HL-60 (cell line): Measurements from ENCODE around the gene CORO1C.

Experiments
- DNase-seq, 2 experiments: peaks; one replicate each; pipeline ENCODE4 v3.0.0-alpha.2; 2010 to 2020; ENCODE audit warnings: low read depth in 1 of 2, low spot score in 1 of 2
- H3K27ac ChIP-seq: fragments of 250-450 bp; sonication (Bioruptor Pico); replicated peaks from 2 replicates; pipeline ENCODE4 v1.5.1; 2020; ENCODE audit warnings: mild to moderate bottlenecking, moderate library complexity
- H3K27me3 ChIP-seq: fragments of 250-450 bp; sonication (Bioruptor Pico); 2 replicates; pipeline ENCODE4 v1.5.1; 2021; ENCODE audit warnings: mild to moderate bottlenecking, moderate library complexity; ENCODE audit not compliant: insufficient read depth, poor library complexity, severe bottlenecking
- H3K4me3 ChIP-seq: replicated peaks from 2 replicates; pipeline ENCODE4 v1.5.1; 2011; ENCODE audit warnings: mild to moderate bottlenecking, control low read depth, low read length; ENCODE audit not compliant: insufficient read depth
- CTCF ChIP-seq: IDR thresholded peaks from one replicate; pipeline ENCODE4 v1.5.1; 2011; ENCODE audit warnings: low read length, control low read depth, inconsistent platforms; ENCODE audit not compliant: insufficient read depth
- GABPA ChIP-seq: IDR thresholded peaks from 2 replicates; pipeline ENCODE4 v1.6.1; 2012; ENCODE audit warnings: low read depth
- POLR2AphosphoS5 ChIP-seq: IDR thresholded peaks from 2 replicates; pipeline ENCODE4 v1.6.1; 2012; ENCODE audit warnings: low read depth
- REST ChIP-seq: IDR thresholded peaks from 2 replicates; pipeline ENCODE4 v1.6.1; 2012; ENCODE audit warnings: low read depth; ENCODE audit not compliant: insufficient replicate concordance
- SPI1 ChIP-seq: IDR thresholded peaks from 2 replicates; pipeline ENCODE4 v1.6.1; 2012; ENCODE audit warnings: low read depth, mild to moderate bottlenecking, borderline replicate concordance

Gene CORO1C

GRCh38 chr12:108667349-108667748 is 64.0 kb downstream of the CORO1C start:
- TF ChIP-seq GABPA (no peak), CTCF (no peak), REST (no peak), POLR2AphosphoS5 (no peak), SPI1 (peak; percentile 73; the same call in 1 of the 2 replicates)
- peak in 1 of 2 experiments; percentile 21 for DNase-seq
- Histone ChIP-seq H3K4me3 (no peak overlapping the region), H3K27me3 (no peaks in the 10 kb centered on the region), H3K27ac (peak overlapping the region; percentile 45)

- DNase-seq: no peak
- Histone ChIP-seq H3K27ac (no peak overlapping the region), H3K27me3 (no peaks in the 10 kb centered on the region), H3K4me3 (no peak overlapping the region)
- no peak for TF ChIP-seq CTCF
- no peak for TF ChIP-seq REST
- no peak for TF ChIP-seq POLR2AphosphoS5
- TF ChIP-seq SPI1: no peak
- no peak for TF ChIP-seq GABPA
These were observed 64.9 kb downstream of the CORO1C start for GRCh38 chr12:108666401-108666881.

- no peak for DNase-seq
- TF ChIP-seq POLR2AphosphoS5 (no peak), CTCF (no peak), SPI1 (no peak), REST (no peak), GABPA (no peak)
- Histone ChIP-seq H3K27ac (peak overlapping the region; percentile 46), H3K27me3 (no peaks in the 10 kb centered on the region), H3K4me3 (no peak overlapping the region)
These were observed 65.6 kb downstream of the CORO1C start for GRCh38 chr12:108665608-108666202.
